NK-92 (cell line): Measurements from ENCODE around the gene SDR39U1.

Source experiments
- DNase-seq: peaks from one replicate; lab custom pipeline; 2025; ENCODE audit not compliant: unreplicated experiment; lab: John Stamatoyannopoulos, UW

Gene SDR39U1

DNA sequence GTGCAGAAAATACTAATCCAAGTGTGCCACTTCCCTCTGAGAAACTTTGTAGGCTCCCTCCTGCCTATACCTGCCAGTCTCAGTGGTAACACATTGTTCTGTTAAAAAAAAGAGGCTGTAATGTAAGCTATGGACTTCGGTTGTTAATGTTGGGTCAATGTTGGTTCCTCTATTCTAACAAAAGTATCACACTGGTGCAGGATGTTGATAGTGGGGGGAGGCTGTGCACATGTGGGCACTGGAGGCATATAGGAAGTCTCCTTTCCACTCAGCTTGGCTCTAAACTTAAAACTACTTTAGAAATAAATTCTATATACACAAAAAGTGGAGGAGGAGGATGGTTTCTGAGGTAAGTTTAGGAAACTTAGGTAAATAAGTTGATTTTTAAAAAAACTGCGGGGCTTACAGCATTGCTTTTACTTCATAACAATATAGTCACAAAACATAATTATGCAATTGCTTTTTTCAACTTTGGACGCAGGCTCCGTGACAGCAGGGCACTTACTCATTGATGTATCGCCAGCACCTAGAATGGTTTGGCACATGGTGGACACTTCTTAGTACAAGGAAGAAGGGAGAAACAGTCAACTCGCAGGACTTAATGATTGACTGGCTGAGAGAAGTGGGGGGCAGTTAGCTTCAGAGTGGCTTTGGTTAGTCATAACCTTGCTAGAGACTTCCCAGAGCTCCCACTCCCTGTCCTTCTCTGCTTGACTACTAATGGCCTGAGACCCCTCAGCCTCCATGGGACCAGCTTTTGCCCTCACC, 51.7 kb downstream of the SDR39U1 start:
- no peak for DNase-seq
